ENCODE data around the gene FILIP1. TPM values are rescaled to one million over a fixed set of nuclear protein-coding genes. Genes with fewer than 3 reads are reported as not detected.

The FILIP1 gene
- total and polyA plus RNA-seq, 10 of the 15 experiments (the other 5 are each of a cell fraction or from before 2014, with no cell fraction given), result 0.23 to 2.0 (median 0.44) TPM

DNA sequence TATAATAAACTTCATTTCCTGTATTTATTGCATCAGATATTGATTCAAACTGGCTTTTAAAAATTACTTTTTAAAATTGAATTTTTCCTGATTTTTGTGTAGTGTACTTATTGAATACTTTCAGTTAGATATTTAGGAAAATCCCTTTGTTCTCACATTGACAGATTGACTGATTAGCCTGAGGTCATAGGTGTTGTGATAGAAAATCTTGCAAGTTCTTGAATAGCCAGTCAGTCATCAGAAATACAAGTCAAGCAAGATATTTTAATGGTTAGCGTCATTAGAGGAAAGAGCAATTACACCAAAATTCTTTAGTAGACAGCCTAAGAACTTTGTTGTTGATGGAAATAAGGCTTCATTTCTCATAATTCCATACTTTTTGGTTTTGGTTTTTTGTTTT, 205.6 kb downstream of the FILIP1 start:
- peak overlapping the region; percentile 52 for H3K4me2 ChIP-seq (ENCODE audit: control insufficient read depth, insufficient read depth)
- H3K27ac ChIP-seq (ENCODE audit: control insufficient read depth, insufficient read depth), result no peak overlapping the region; the same call in none of the 2 replicates
- no peak overlapping the region for H3K4me3 ChIP-seq

DNA sequence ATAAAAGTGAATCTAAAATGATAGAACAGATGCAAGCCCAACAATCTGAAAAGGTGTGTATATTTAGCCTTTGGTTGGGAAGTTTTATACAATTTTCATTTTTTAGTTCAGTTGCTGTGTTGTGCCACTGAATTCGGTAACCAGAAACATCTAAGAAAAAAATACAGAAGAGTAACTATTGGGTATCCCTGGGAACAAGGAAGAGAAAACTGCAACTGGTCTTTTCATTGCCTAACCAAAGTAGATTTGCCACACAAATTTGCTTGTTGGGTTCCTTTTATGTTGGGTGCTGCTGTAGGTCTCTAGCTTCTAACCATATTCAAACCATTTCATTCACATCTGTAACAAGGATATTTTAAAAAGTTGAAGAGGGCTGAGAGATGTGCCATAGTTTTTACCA, 206.2 kb downstream of the FILIP1 start:
- ChIA-PET SMC1A (ENCODE audit: uncharacterized antibody, unreplicated experiment) (interaction anchor here (1.2 to 12.7 kb wide), 2 partner anchors 9 to 17 kb away, joined by 5 to 196 read pairs; no protein-coding TSS in a partner anchor), CTCF (no interaction called here), POLR2A (no interaction called here), RAD21 (ENCODE audit: unreplicated experiment) (interaction anchor here (1.1 to 1.9 kb wide), 2 partner anchors 10 to 19 kb away, joined by 3 to 5 read pairs; no protein-coding TSS in a partner anchor)
- WGBS (ENCODE audit: insufficient coverage, insufficient replicate concordance, low lambda C conversion rate, missing lambda C conversion rate), result 0% methylated on average over 1 of the region's 1 CpG
- DNase-seq (ENCODE audit: low read depth, low spot score) (no peak), ATAC-seq (no peak), FAIRE-seq (no peak)
- Histone ChIP-seq H3K27ac (ENCODE audit: control insufficient read depth, insufficient read depth) (peak overlapping the region; percentile 27; the same call in 1 of the 2 replicates), H3K36me3 (ENCODE audit: control insufficient read depth in 2 of 2, insufficient read depth in 2 of 2, low read length in 1 of 2) (0 out of 4 replicates have a peak, but pooled peaks cover 0 to 3% of the 10 kb centered on the region in 2 experiments), H3K9ac (ENCODE audit: control insufficient read depth, insufficient read depth, low read length) (no peak overlapping the region), H3K4me3 (peak overlapping the region; percentile 74), H3K27me3 (replicated peaks in 1 of 2; ENCODE audit: control insufficient read depth in 2 of 2, insufficient read depth in 2 of 2, low read length in 1 of 2) (no peaks in the 10 kb centered on the region), H2AFZ (ENCODE audit: control insufficient read depth, low read depth, low read length) (no peak overlapping the region), H3K9me3 (replicated peaks; ENCODE audit: control insufficient read depth, insufficient read depth, low read length) (no peaks in the 10 kb centered on the region), H4K20me1 (ENCODE audit: control insufficient read depth, insufficient read depth) (no peaks in the 10 kb centered on the region), H3K4me2 (ENCODE audit: control insufficient read depth, insufficient read depth) (peak overlapping the region; percentile 52), H3K4me1 (ENCODE audit: control insufficient read depth, insufficient read depth, low read length) (no peaks in the 10 kb centered on the region), H3K79me2 (ENCODE audit: control insufficient read depth, insufficient read depth, low read length) (peaks cover 57% of the 10 kb centered on the region)
- in situ Hi-C loops (cut with MboI) (loop anchor here (10.0 kb wide), 1 partner anchor 467 kb away; no protein-coding TSS in a partner anchor), intact Hi-C loops (cut with micrococcal nuclease; ENCODE audit: unreplicated experiment) (no loop called here)
- BruUV-seq (replicated peaks), result no TSS peak
- no peak for TF ChIP-seq MEF2A (IDR thresholded peaks at IDR 0.05; ENCODE audit: insufficient read depth, low read depth, low read length)
- no peak for TF ChIP-seq JUND (IDR thresholded peaks at IDR 0.05; ENCODE audit: low read depth, low read length)
- TF ChIP-seq ZNF384 (IDR thresholded peaks at IDR 0.05; ENCODE audit: borderline replicate concordance, low read depth, low read length), result no peak
- TF ChIP-seq CHD1 (IDR thresholded peaks at IDR 0.05; ENCODE audit: low read depth, low read length), result no peak
- TF ChIP-seq ZNF622 (IDR thresholded peaks at IDR 0.05), result no peak
- no peak for TF ChIP-seq RB1 (IDR thresholded peaks at IDR 0.05; ENCODE audit: borderline replicate concordance)
- TF ChIP-seq, protein P1, sequence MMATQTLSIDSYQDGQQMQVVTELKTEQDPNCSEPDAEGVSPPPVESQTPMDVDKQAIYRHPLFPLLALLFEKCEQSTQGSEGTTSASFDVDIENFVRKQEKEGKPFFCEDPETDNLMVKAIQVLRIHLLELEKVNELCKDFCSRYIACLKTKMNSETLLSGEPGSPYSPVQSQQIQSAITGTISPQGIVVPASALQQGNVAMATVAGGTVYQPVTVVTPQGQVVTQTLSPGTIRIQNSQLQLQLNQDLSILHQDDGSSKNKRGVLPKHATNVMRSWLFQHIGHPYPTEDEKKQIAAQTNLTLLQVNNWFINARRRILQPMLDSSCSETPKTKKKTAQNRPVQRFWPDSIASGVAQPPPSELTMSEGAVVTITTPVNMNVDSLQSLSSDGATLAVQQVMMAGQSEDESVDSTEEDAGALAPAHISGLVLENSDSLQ (IDR thresholded peaks at IDR 0.05), result no peak
- no peak for TF ChIP-seq KLF5 (IDR thresholded peaks at IDR 0.05; ENCODE audit: partially characterized antibody)
- no peak for TF ChIP-seq NFYB (IDR thresholded peaks at IDR 0.05; ENCODE audit: insufficient read depth, low read depth, low read length)
- TF ChIP-seq, protein P2, sequence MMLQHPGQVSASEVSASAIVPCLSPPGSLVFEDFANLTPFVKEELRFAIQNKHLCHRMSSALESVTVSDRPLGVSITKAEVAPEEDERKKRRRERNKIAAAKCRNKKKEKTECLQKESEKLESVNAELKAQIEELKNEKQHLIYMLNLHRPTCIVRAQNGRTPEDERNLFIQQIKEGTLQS (IDR thresholded peaks at IDR 0.05; ENCODE audit: borderline replicate concordance, extremely low read depth, low read depth, low read length), result no peak
- no peak for TF ChIP-seq NR2F1 (conservative IDR thresholded peaks at IDR 0.05)
- TF ChIP-seq MTA3 (IDR thresholded peaks at IDR 0.05; ENCODE audit: borderline replicate concordance, low read length), result no peak
- no peak for TF ChIP-seq TCF7 (IDR thresholded peaks at IDR 0.05; ENCODE audit: borderline replicate concordance)

More for the DNA sequence above, 205.6 kb downstream of the FILIP1 start:
- ATAC-seq, result no peak
- TF ChIP-seq, protein P1 (IDR thresholded peaks at IDR 0.05), result peak; percentile 61
- TF ChIP-seq NR2F1 (conservative IDR thresholded peaks at IDR 0.05), result peak; percentile 80
- TF ChIP-seq TBL1XR1 (IDR thresholded peaks at IDR 0.05; ENCODE audit: low read depth, low read length), result no peak
- in situ Hi-C loops (cut with MboI), result loop anchor here (10.0 kb wide), 1 partner anchor 467 kb away; no protein-coding TSS in a partner anchor
- H3K36me3 ChIP-seq (ENCODE audit: control insufficient read depth in 2 of 2, insufficient read depth in 2 of 2, low read length in 1 of 2), result 0 out of 4 replicates have a peak, but pooled peaks cover 0 to 3% of the 10 kb centered on the region in 2 experiments
- H3K4me1 ChIP-seq (ENCODE audit: control insufficient read depth, insufficient read depth, low read length), result no peaks in the 10 kb centered on the region
- no peak for DNase-seq (ENCODE audit: low read depth, low spot score)
- no peaks in the 10 kb centered on the region for H3K9me3 ChIP-seq (replicated peaks; ENCODE audit: control insufficient read depth, insufficient read depth, low read length)
- H3K79me2 ChIP-seq (ENCODE audit: control insufficient read depth, insufficient read depth, low read length), result peaks cover 51% of the 10 kb centered on the region
- FAIRE-seq, result no peak
- BruUV-seq (replicated peaks), result no TSS peak
- ChIA-PET RAD21 (ENCODE audit: unreplicated experiment) (interaction anchor here (1.1 to 1.9 kb wide), 2 partner anchors 9 to 20 kb away, joined by 3 to 5 read pairs; no protein-coding TSS in a partner anchor), SMC1A (ENCODE audit: uncharacterized antibody, unreplicated experiment) (interaction anchor here (1.0 to 12.7 kb wide), 3 partner anchors 9 to 21 kb away, joined by 3 to 196 read pairs (median 5); no protein-coding TSS in a partner anchor), CTCF (no interaction called here), POLR2A (no interaction called here)
- no peaks in the 10 kb centered on the region for H4K20me1 ChIP-seq (ENCODE audit: control insufficient read depth, insufficient read depth)
- no peak overlapping the region for H2AFZ ChIP-seq (ENCODE audit: control insufficient read depth, low read depth, low read length)
- no peaks in the 10 kb centered on the region for H3K27me3 ChIP-seq (replicated peaks in 1 of 2; ENCODE audit: control insufficient read depth in 2 of 2, insufficient read depth in 2 of 2, low read length in 1 of 2)
- intact Hi-C loops (cut with micrococcal nuclease; ENCODE audit: unreplicated experiment), result no loop called here
- 100% methylated on average over 1 of the region's 1 CpG for WGBS (ENCODE audit: insufficient coverage, insufficient replicate concordance, low lambda C conversion rate, missing lambda C conversion rate)
- no peak overlapping the region for H3K9ac ChIP-seq (ENCODE audit: control insufficient read depth, insufficient read depth, low read length)

All from GM12878 (cell line).